Uterus (tissue), 4 donors: ENCODE measurements around the gene MACC1. TPM values are rescaled to one million over a fixed set of nuclear protein-coding genes. Genes with fewer than 3 reads are reported as not detected.

Experiments used
- DNase-seq, 2 donors: peaks; one replicate each; pipeline ENCODE4 v3.0.0-alpha.2; 2019 to 2020
- H3K27ac ChIP-seq, 2 donors: fragments of 200-600 bp; sonication (generic); 1 replicate in 1 of 2; 2 replicates in 1 of 2; pipeline ENCODE4 v1.5.1; 2016 to 2018
- H3K27me3 ChIP-seq, 2 donors: fragments of 200-600 bp; sonication (generic); one replicate each; pipeline ENCODE4 v1.5.1; 2018 to 2019; ENCODE audit warnings: control low read depth in 1 of 2
- H3K36me3 ChIP-seq, 2 donors: fragments of 200-600 bp; sonication (generic); one replicate each; pipeline ENCODE4 v1.5.1; 2019; ENCODE audit warnings: control low read depth in 1 of 2
- H3K4me1 ChIP-seq, 2 donors: fragments of 200-600 bp; sonication (generic); one replicate each; pipeline ENCODE4 v1.5.1; 2018 to 2019; ENCODE audit warnings: control low read depth in 1 of 2
- H3K4me3 ChIP-seq, 2 donors: fragments of 200-600 bp; sonication (generic); 1 replicate in 1 of 2; 2 replicates in 1 of 2; pipeline ENCODE4 v1.5.1; 2018 to 2019; ENCODE audit warnings: mild to moderate bottlenecking in 1 of 2
- H3K9me3 ChIP-seq, 2 donors: fragments of 200-600 bp; sonication (generic); one replicate each; pipeline ENCODE4 v1.5.1; 2019; ENCODE audit warnings: control low read depth in 1 of 2
- POLR2A ChIP-seq, 2 donors: fragments of 450-650 bp; IDR thresholded peaks; one replicate each; pipeline ENCODE4 v1.6.1; 2016; ENCODE audit warnings: antibody characterized with exemption in 2 of 2, mild to moderate bottlenecking in 1 of 2, moderate library complexity in 1 of 2
- intact Hi-C: fragments of 100-400 bp; cut with DNase I; formaldehyde crosslinking; loops from one replicate; pipeline ENCODE4 v1.15.1; 2023; ENCODE audit warnings: low total_unique reads
- total RNA-seq, 4 donors: library from RNA; depleted of rRNA in 3 of 4; stranded (reverse); fragments of >200 nt in 3 of 4; gene quantifications; one replicate each; pipeline versions ENCODE4 v1.1.0 to v1.2.4, GENCODE V29; 2014 to 2023
- TF ChIP-seq, protein P1 (sequence below), 4 experiments: fragments of 200-600 bp in 2 of 4; fragments of 450-650 bp in 2 of 4; sonication (generic) in 2 of 4; IDR thresholded peaks; one replicate each; pipeline ENCODE4 v1.5.1; 2016 to 2019; ENCODE audit warnings: antibody characterized with exemption in 4 of 4, mild to moderate bottlenecking in 2 of 4, moderate library complexity in 1 of 4
- donor health status: DM: yes; HTN: yes; CAD: no.

The MACC1 gene
- total RNA-seq, 4 donors from 2014 or later = 1.0 to 23.9 (median 1.5) TPM; not detected in 1

DNA sequence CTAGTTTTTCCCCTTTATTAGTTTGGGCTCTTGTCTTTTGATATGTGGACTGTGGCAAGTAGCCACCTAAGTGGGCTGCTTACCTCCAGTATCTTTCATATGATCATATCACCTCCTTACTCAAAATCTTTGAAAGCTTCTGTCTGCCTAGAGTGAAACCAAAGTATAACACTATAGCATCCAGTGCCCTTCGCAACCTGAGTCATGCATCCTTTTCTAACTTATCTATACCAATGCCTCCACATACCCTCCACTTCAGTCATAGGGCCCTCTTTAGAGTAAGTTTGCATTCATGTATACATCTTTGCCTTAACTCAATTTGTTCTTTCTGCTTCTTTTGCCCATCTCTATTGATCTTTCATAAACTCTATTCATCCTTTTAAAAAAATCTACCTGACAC, 15.7 kb upstream of the MACC1 start:
- TF ChIP-seq, protein P1, sequence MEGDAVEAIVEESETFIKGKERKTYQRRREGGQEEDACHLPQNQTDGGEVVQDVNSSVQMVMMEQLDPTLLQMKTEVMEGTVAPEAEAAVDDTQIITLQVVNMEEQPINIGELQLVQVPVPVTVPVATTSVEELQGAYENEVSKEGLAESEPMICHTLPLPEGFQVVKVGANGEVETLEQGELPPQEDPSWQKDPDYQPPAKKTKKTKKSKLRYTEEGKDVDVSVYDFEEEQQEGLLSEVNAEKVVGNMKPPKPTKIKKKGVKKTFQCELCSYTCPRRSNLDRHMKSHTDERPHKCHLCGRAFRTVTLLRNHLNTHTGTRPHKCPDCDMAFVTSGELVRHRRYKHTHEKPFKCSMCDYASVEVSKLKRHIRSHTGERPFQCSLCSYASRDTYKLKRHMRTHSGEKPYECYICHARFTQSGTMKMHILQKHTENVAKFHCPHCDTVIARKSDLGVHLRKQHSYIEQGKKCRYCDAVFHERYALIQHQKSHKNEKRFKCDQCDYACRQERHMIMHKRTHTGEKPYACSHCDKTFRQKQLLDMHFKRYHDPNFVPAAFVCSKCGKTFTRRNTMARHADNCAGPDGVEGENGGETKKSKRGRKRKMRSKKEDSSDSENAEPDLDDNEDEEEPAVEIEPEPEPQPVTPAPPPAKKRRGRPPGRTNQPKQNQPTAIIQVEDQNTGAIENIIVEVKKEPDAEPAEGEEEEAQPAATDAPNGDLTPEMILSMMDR (IDR thresholded peaks at IDR 0.05) = no peak
- no peak for TF ChIP-seq POLR2A (IDR thresholded peaks at IDR 0.05)
- Histone ChIP-seq H3K36me3 (no peaks in the 10 kb centered on the region), H3K4me3 (no peak overlapping the region), H3K9me3 (no peaks in the 10 kb centered on the region), H3K4me1 (no peaks in the 10 kb centered on the region), H3K27ac (no peak overlapping the region), H3K27me3 (no peaks in the 10 kb centered on the region)
- DNase-seq = no peak
- intact Hi-C loops = no loop called here

DNA sequence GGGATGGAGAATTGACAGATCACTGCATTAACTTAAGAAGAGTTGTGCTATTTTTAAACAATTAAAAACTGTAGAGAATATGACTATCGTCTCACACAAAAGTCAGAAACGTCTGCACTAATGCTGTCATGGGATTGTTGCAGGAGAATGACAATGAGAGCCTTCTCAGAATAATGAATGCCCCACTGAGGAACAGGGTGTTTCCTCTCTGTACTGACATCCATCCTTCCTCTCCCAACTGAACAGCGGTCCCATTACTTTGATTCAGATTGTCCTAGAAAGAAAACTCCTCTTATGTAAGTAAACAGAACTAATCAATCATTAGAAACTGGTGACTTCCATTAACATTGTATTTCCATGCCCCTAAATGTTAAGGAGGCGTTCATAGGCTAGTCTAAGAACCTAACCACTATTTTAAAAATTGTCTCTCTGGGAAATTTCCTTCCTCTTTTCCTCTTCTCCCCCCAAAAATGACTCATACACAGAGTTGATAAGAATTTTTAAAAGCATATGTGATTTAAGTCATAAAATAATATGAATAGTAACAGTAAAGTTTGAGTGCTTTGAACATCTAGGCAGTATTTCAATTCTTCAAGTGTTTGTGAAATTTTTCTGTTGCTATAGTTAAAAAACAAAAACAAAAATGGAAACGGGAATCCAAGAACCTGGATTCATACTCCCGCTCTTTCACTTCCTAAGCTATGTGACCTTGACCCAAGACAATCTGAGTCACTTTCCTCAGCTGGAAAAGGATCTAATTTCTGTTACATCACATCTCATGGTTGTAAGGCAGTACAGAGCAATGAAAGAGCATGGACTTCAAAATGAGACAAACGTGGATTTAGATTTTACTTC, 12.7 kb upstream of the MACC1 start:
- intact Hi-C loops = no loop called here
- no peaks in the 10 kb centered on the region for H3K36me3 ChIP-seq
- H3K27ac ChIP-seq = peak overlapping the region; percentile 36 to 42
- DNase-seq = no peak
- H3K9me3 ChIP-seq = no peaks in the 10 kb centered on the region
- no peaks in the 10 kb centered on the region for H3K4me1 ChIP-seq
- no peak overlapping the region for H3K4me3 ChIP-seq
- no peaks in the 10 kb centered on the region for H3K27me3 ChIP-seq
- no peak for TF ChIP-seq POLR2A (IDR thresholded peaks at IDR 0.05)
- TF ChIP-seq, protein P1 (IDR thresholded peaks at IDR 0.05) = no peak

DNA sequence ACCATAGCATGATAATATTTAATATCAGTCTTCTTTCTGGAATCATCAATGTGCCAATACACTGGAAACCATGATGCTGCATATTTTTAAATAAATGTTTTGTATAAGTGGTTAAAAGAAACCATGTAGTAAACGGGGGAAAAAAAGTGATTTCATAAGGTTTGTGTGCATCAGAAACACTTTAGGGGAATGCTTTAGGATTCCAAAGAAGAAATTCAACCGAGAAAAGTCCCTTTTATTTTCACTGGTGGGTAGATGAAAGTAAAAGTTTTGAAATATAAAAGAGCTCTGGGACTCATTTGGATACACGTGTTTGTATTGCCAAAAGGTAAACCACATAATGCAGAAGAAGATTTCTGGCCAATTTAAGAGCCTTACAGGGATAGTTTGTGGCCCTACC, 11.9 kb upstream of the MACC1 start:
- no peaks in the 10 kb centered on the region for H3K27me3 ChIP-seq
- H3K27ac ChIP-seq = peak overlapping the region in 1 of 2 donors; percentile 36
- intact Hi-C loops = no loop called here
- TF ChIP-seq, protein P1 (IDR thresholded peaks at IDR 0.05) = no peak
- TF ChIP-seq POLR2A (IDR thresholded peaks at IDR 0.05) = no peak
- no peak overlapping the region for H3K4me3 ChIP-seq
- H3K9me3 ChIP-seq = no peaks in the 10 kb centered on the region
- no peaks in the 10 kb centered on the region for H3K4me1 ChIP-seq
- no peak for DNase-seq
- no peaks in the 10 kb centered on the region for H3K36me3 ChIP-seq

DNA sequence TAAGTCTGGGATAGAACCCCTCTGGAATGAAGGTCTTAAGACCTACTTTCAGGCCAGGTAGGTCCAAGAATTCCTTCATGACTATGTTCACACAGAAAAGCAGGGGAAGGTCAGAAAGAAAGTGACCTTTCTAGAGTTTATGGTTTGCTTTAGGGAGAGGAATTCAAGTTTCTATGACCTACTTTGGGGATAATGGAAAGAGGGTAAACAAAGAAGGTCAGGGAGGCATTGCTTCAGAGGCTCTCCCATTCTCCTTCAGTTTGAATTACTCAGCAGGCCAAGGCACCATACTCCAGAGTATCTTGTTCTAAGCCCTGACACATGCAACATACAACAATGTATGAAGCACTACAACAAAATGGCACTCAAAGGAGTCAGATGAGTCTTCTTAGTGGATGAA, 11.5 kb upstream of the MACC1 start:
- no peak for DNase-seq
- TF ChIP-seq, protein P1 (IDR thresholded peaks at IDR 0.05) = no peak
- TF ChIP-seq POLR2A (IDR thresholded peaks at IDR 0.05) = no peak
- intact Hi-C loops = no loop called here

DNA sequence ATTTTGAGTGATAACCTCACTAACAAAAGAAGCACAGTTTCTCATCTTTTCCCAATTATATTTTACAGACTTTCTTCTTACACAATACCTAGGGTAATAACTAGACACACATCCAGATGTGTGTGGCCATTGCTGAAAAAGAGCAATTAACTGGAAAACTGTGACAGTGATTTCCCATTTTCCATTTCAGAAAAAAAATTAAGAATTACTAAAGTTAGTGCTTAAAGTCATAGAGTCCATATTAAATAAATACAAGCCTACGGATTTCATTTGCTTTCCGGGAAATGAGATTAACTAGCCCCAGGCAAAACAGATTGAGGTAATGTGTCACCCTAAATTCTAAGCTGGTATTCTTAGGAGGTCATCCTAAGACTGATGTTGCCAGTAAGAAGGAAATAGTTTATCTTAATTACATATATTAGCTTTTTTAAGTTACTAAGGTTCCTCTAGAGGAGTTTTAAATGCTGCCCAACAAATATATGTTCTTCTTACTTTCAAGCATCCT, 10.2 kb upstream of the MACC1 start:
- intact Hi-C loops = no loop called here
- Histone ChIP-seq H3K9me3 (no peaks in the 10 kb centered on the region), H3K4me1 (no peaks in the 10 kb centered on the region), H3K27me3 (no peaks in the 10 kb centered on the region), H3K36me3 (no peaks in the 10 kb centered on the region), H3K4me3 (no peak overlapping the region), H3K27ac (no peak overlapping the region)
- no peak for DNase-seq
- TF ChIP-seq POLR2A (IDR thresholded peaks at IDR 0.05) = no peak
- TF ChIP-seq, protein P1 (IDR thresholded peaks at IDR 0.05) = no peak

More for the DNA sequence above, 11.5 kb upstream of the MACC1 start:
- Histone ChIP-seq H3K36me3 (no peaks in the 10 kb centered on the region), H3K27me3 (no peaks in the 10 kb centered on the region), H3K27ac (no peak overlapping the region), H3K9me3 (no peaks in the 10 kb centered on the region), H3K4me3 (no peak overlapping the region), H3K4me1 (no peaks in the 10 kb centered on the region)
